ENCODE measurements around the gene ADK. TPM values are rescaled to one million over a fixed set of nuclear protein-coding genes. Genes with fewer than 3 reads are reported as not detected.
"Not testable (repeated sequence)": the region's sequence is repeated elsewhere in the genome, so short reads cannot be mapped to it uniquely, and the experiment has no call there.

Gene ADK
- total RNA-seq, 1 donor from 2014 or later: 53.7 TPM

- FAIRE-seq (no peak), DNase-seq (ENCODE audit: low read depth) (peak; percentile 55)
- Histone ChIP-seq H3K4me3 (ENCODE audit: low read depth, low read length) (peak overlapping the region; percentile 88), H3K36me3 (ENCODE audit: control insufficient read depth, insufficient read depth, low read length) (no peaks in the 10 kb centered on the region), H3K27me3 (ENCODE audit: control insufficient read depth, insufficient read depth, low read length) (no peaks in the 10 kb centered on the region)
- TF ChIP-seq, protein P1, sequence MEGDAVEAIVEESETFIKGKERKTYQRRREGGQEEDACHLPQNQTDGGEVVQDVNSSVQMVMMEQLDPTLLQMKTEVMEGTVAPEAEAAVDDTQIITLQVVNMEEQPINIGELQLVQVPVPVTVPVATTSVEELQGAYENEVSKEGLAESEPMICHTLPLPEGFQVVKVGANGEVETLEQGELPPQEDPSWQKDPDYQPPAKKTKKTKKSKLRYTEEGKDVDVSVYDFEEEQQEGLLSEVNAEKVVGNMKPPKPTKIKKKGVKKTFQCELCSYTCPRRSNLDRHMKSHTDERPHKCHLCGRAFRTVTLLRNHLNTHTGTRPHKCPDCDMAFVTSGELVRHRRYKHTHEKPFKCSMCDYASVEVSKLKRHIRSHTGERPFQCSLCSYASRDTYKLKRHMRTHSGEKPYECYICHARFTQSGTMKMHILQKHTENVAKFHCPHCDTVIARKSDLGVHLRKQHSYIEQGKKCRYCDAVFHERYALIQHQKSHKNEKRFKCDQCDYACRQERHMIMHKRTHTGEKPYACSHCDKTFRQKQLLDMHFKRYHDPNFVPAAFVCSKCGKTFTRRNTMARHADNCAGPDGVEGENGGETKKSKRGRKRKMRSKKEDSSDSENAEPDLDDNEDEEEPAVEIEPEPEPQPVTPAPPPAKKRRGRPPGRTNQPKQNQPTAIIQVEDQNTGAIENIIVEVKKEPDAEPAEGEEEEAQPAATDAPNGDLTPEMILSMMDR (IDR thresholded peaks at IDR 0.05; ENCODE audit: insufficient read depth, low read length, severe bottlenecking): no peak
Observed at GRCh38 chr10:74177140-74177677, 26.2 kb downstream of the ADK start.

DNA sequence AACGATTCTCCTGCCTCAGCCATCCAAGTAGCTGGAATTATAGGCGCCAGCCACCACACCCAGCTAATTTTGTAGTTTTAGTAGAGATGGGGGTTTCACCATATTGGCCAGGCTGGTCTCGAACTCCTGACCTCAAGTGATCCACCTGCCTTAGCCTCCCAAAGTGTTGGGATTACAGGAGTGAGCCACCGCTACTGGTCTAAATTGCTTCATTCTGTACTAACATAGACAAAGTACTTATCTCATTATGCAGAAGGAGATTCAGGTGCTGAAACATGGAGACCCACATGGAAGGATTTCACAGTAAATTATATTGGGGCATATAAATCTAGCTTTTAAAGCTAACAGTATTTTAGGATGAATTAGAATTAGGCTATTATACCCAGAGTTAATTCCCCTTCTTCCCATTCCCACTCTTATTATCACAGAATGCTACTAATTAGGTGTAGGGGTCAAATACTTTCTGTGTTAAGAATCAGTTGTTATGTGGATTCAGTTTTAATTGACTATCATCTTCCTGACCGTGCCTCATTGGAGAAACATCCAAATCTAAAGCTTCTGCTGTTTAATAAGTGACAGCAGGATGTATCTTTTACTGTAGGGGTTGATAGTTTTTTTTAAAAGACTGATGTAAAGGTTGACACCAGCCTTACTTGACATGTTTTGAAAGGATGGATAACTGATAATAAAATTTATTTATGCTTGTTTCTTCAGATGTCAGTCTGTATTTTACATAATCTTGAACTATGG lies 27.2 kb downstream of the ADK start:
- Histone ChIP-seq H3K27me3 (ENCODE audit: control insufficient read depth, insufficient read depth, low read length) (no peaks in the 10 kb centered on the region), H3K36me3 (ENCODE audit: control insufficient read depth, insufficient read depth, low read length) (no peaks in the 10 kb centered on the region), H3K4me3 (ENCODE audit: low read depth, low read length) (no peak overlapping the region)
- DNase-seq (ENCODE audit: low read depth) (no peak), FAIRE-seq (no peak)
- TF ChIP-seq, protein P1 (IDR thresholded peaks at IDR 0.05; ENCODE audit: insufficient read depth, low read length, severe bottlenecking): no peak

DNA sequence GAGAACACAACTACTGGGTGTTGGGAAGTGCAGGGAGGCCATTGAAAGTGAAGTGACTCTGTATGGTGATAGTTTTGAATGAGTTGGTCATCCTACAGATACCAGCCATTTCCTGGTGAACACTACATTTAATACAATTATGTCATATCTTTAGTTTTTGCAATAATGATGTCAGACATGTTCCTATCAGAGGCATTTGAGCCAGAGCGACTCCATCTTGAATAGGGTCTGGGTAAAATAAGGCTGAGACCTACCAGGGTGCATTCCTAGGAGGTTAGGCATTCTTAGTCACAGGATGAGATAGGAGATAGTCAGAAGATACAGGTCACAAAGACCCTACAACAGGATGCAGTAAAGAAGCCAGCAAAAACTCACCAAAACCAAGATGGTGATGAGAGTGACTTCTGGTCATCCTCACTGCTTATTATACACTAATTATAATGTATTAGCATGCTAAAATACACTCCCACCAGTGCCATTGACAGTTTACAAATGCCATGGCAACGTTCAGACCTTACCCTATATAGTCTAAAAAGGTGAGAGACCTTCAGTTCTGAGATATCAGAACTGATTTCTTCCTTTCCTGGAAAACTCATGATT lies 28.2 kb downstream of the ADK start:
- FAIRE-seq (no peak), DNase-seq (ENCODE audit: low read depth) (peak; percentile 39)
- TF ChIP-seq, protein P1 (IDR thresholded peaks at IDR 0.05; ENCODE audit: insufficient read depth, low read length, severe bottlenecking): no peak
- Histone ChIP-seq H3K36me3 (ENCODE audit: control insufficient read depth, insufficient read depth, low read length) (no peaks in the 10 kb centered on the region), H3K4me3 (ENCODE audit: low read depth, low read length) (no peak overlapping the region), H3K27me3 (ENCODE audit: control insufficient read depth, insufficient read depth, low read length) (no peaks in the 10 kb centered on the region)

DNA sequence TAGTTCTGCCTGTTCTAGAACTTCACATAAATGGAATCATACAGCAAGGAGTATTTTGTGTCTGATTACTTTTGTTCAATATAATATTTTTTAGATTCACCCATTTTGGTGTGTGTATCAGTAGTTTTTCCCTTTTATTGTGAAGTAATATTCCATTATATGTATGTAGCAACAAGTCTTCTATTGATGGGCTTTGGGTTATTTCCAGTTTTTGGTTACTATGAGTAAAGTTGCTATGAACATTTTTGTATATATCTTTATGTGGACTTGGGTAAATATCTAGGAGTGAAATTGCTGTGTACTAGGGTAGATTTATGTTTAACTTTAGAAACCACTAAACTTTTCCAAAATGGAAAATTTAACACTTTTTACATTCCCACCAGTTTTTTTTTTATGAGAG lies 35.7 kb downstream of the ADK start:
- FAIRE-seq (no peak), DNase-seq (ENCODE audit: low read depth) (no peak)
- Histone ChIP-seq H3K36me3 (ENCODE audit: control insufficient read depth, insufficient read depth, low read length) (no peaks in the 10 kb centered on the region), H3K4me3 (ENCODE audit: low read depth, low read length) (no peak overlapping the region), H3K27me3 (ENCODE audit: control insufficient read depth, insufficient read depth, low read length) (no peaks in the 10 kb centered on the region)
- TF ChIP-seq, protein P1 (IDR thresholded peaks at IDR 0.05; ENCODE audit: insufficient read depth, low read length, severe bottlenecking): no peak

DNA sequence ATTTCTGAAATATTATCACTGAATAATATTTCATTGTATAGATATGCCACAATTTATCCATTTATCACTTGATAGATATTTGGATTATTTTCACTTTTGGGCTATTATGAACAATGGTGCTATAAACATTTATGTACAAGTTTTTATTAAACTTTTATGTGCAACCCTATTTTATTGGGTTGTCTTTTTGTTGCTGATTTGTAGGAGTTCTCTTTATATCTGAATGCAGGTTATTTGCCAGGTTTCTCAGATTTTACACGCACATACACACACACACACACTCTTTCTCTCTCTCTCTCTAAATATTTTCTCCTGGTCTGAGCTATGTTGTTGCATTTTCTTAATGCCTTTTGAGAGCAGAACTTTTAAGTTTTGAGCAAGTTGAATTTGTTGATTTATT lies 36.2 kb downstream of the ADK start:
- no peak for FAIRE-seq
- TF ChIP-seq, protein P1 (IDR thresholded peaks at IDR 0.05; ENCODE audit: insufficient read depth, low read length, severe bottlenecking): no peak

GRCh38 chr10:74188617-74189016 lies 37.6 kb downstream of the ADK start:
- not testable (repeated sequence) for DNase-seq (ENCODE audit: low read depth); H3K36me3 ChIP-seq (ENCODE audit: control insufficient read depth, insufficient read depth, low read length); H3K4me3 ChIP-seq (ENCODE audit: low read depth, low read length); FAIRE-seq; H3K27me3 ChIP-seq (ENCODE audit: control insufficient read depth, insufficient read depth, low read length)

More for the DNA sequence above, 36.2 kb downstream of the ADK start:
- Histone ChIP-seq H3K27me3 (ENCODE audit: control insufficient read depth, insufficient read depth, low read length) (no peaks in the 10 kb centered on the region), H3K36me3 (ENCODE audit: control insufficient read depth, insufficient read depth, low read length) (no peaks in the 10 kb centered on the region), H3K4me3 (ENCODE audit: low read depth, low read length) (no peak overlapping the region)
- DNase-seq (ENCODE audit: low read depth): no peak

Data from bronchial epithelial cell (primary cell).